GM18499 (cell line): ENCODE data around the gene NUP93.
A peak's percentile ranks its signal among the peaks of the same experiment; 100 is the strongest.

Experiments
- ATAC-seq: cut with Tn5 transposase; IDR thresholded peaks from one replicate; pipeline ENCODE4 v1.9.1; 2021; ENCODE audit warnings: moderate number of reproducible peaks; ENCODE audit not compliant: insufficient read depth, unreplicated experiment

The NUP93 gene

DNA sequence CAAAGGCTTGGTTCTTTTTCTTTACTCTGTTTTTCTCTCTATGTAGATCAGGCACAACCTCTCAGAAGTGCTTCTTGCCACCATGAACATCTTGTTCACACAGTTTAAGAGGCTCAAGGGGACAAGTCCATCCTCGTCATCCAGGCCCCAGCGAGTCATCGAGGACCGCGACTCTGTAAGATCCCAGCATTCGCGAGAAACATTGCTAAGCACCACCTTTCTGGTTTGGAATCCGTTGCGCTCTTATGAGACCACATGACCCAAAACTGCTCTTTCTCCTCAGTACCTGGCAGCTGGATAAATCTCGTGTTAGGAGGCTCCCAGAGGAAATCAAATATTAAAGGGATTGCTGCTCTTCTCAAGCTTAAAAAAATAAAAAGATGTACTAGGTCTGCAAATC is 111.7 kb downstream of the NUP93 start:
- no peak for ATAC-seq

DNA sequence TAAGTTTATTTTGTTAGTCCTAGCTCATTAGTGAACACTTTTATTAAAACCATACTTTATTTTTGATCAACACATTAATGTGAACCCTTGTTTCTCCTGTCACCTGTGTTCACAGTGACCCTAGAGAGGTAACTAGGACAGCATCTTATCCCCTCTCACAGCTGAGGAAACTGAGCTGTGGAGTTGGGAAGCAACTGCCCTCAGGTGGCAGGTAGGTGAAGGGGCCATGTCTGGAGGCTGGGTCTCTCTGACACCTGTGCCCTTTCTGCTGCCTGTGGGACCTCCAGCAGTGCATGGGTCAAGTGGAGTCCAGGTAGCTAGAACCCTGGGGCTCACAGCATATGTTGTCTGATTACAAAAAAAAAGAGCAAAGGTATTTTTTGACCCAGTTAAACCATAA is 112.2 kb downstream of the NUP93 start:
- ATAC-seq: no peak

DNA sequence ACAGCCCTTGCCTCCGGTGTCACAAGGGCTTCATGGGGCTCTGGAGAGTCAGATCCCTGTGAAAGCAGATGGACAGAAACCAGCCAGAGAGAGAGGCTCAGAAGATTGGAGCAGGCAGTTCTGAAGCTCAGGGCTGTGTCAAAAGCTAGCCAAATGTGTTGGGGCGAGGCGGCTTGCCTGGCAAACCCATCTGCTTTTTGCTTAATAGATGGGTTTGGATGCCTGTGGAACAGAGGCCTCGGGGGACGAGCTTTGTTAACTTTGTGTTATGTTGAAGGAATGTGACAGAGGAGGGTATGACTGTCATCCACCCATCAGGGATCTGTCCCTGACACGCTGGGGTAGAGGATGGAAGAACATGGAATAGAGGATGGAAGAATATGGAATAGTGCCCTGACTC is 114.1 kb downstream of the NUP93 start:
- no peak for ATAC-seq

DNA sequence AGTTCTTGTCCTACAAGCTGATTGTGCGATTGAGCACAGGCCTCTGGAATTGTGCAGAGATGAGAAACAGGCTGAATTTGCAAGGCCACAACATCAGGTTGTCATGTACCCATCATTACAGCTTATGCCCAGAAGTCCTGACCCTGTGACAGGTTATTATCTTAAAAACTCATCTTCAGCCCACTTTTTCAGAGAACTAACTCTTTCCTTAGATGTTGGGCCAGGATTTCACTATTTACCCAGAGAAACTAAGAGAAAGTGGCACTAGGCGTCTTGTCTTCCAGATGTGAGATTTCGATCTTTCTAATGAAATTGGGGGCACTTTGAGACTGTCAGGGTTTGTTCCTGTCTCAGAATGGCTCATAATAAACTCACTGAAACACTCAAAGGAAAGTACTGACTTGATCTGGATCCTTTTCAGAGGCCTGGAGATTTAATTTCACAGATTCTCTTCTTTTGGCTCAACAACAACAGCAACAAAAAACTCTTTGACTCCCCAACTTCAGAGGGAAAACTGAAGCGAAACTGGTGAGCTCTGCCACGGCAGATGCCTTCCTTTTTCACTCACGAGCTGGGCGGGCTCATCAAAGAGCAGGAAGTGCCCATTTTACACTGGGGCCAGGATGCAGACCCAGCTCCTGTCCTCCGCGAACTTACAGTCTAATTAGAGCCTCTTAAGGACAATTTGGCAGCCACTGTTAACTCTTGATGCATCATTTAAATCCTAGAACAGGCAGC is 117.4 kb downstream of the NUP93 start:
- ATAC-seq: no peak

DNA sequence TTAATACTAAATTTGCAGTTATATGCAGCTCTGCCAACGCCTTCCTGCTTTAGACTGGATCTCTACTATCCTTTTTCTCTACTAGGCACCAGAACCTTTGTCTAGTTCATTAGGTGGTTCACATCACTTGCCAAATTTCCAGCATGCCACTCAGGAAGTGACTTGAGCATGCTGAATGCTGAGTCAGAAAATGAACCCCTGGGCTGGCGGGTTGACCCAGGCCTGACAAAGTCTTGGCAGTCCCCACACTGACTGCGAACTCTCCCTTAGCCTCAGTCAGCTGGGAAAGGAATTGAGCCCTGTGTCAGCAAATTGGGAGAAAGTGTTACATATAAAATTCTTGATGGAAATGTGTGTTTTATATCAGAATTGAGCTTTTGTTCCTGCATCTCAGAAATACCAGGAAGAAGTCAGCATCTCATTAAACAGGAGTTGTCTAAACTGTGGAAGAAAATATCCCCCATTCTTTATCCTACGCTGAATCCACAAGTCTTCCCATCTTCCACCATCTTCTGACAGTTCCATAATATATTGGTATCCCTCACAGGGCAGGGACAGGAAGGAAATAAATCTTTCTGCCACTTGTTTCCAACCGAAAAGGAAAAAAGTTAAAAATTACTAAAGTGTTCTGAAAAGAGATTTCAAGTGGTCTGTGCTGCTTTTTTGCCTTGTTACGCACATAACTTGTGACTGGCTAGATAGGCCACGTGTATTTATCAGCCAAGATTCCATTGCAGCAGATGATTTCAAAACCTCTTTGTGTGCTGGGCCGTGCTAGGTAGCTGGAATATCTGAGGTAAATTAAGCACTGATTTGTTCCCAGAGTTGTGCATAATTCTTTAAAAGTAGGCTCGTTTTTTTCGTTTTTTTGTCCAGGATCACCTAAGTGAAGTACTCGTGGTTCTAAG is 118.4 kb downstream of the NUP93 start:
- no peak for ATAC-seq

DNA sequence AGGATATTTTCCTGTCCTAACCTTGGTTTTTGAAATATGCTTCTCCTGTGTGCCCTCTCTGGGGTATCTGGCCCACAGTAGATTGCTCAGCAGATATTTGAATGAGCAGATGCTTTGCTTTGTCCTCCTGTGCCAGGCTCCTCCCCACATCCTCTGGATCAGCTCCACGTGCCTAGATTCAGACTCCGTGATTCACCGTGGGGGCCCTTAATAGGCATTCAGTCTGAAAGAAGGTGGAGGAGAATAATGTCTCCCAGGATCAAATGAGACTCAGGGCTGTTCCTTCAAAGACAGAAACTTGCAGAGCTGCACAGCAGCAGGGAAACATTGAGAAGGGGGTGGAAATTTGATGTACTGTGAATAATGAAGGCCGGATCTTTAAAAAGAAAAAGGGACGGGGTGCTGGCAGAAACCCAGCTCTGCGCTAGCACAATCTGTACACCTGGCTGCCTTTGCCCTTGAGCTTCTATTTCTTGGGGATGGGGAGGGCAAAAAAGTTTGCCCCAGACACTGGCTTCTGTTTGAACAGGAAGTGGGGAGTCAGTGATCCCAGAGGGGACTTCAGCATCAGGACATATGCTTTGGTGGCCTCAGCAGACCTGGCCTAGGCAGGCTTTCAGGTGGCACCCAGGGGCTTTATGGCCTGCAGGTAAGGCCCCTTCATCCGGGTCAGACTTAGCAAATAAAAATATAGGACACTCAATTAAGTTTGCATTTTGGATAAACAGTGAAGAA is 119.2 kb downstream of the NUP93 start:
- ATAC-seq: no peak

DNA sequence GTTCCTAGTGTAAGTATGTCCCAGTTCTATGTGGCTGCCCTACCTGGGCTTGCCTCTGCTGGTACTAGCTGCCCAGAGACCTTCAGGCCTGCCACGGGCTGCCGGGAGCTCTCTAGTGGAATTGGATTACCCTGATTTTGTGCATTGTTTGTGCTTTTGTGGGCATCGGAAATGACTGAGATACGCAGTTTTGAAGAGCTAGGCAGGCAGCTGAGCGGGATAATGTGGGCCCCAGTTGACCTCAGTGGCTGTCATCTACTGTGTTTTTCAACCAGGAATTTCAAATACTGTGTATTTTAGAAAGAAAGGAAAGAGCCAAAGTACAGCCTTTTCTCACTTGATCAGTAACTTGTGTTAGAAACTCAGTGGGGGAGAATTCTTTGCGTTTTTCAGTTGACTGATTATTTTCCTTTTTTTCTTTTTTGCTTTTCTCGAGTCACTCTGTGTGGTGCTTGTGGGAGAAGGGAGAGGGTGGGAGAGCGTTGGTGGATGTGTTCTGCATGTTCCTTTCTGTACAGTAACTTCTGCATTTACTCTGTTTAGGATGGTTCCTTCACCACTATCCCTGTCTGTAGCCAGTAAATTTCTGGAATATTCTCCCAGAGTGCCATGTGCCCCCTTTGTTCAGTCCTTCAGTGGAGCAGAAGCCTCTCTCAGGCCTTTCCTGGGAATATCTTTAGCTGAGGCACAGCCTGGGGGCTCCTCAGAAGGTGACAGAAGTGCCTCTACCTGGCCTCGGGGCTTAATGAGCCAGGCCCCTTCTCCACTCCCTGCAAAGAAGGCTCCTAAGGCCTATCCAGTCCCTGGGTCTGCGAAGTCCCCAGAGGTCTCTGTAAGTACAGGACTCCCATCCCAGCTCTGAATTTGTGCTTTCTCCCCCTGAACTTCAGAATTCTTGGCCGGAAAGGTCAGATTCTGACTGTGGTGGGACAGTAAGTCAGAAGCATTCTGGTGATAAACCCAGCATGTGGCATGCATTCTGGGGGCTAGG is 120.1 kb downstream of the NUP93 start:
- no peak for ATAC-seq

DNA sequence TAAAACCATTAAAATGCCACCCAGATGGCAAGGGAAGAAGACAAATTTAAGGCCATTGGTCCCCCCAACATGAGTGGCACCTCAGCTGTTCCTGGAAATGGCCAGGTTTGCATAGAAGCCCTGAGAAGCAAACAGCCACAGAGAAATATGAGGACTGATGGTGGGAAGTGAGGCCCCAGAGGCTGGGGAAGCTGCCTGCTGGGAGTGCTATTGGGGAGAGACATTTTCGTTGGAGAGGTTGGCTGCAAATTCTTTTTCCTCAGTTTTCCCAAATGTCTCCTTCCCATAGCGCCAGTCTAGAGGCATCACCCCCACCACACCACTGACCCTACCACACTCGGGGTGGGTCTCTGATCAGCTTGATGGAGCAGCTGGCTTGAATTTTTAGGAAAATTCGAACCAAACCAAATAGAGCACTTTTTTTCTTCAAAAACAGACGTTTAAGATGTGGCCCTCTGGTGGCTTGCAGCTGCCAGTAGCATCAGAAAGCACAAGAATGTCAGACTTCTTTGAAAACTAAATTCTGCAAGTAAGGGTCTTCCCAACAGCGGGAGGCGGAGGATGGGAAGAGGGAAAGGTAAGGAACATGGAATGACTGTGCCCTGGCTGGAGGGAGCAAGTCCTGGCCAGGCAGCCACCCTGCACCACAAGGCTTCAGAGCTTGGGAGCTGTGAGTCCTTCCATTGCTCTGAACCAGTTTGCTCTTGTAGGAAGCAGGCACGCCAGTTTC is 121.9 kb downstream of the NUP93 start:
- no peak for ATAC-seq

DNA sequence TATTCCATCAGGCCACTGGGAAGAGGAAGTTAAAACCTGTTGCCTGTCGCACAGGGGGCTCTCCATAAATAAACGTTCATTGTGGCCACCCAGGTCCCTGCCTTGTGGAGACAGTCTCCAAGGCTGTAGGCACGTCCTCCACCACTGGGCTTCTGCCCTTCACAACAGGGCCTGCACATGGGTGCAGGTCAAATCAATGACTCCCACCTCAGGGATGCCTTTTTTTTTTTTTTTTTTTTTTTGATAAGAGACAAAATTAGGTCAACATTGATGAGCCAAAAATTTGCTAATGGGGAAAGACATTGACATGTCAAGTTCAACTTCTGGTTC is 122.4 kb downstream of the NUP93 start:
- ATAC-seq: no peak

DNA sequence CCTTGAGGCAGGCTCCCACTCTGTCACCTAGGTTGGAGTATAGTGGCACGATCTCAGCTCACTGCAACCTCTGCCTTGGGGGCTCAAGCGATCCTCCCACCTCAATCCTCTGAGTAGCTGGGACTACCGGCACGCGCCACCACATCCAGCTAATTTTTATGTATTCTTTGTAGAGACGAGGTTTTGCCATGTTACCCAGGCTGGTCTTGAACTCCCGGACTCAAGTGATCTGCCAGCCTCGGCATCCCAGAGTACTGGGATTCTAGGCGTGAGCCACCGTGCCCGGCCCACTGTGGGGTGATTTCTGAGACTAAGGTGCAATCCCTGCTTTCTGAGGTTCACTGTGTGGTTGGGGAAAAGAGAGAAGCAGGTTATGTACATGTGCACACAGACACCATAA is 123.0 kb downstream of the NUP93 start:
- ATAC-seq: no peak

DNA sequence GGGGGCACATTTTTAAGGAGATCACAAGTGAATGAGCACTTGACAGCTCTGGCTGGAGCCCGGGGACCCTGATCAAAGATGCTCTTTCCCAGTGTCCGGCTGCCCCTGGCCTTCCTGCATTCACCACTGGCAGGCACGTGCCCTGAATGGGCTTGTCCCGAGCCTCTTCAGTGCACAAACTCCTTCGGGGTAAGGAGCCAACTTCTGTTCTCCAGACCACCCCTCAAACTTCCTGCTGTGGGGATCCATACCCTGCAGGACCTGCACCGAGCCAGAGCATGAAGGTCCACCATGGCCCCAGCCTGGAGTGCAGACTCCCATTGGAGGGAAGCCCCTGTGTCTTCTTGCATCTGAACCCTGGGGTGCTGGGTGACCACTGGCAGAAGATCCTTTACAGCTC is 125.3 kb downstream of the NUP93 start:
- ATAC-seq: no peak

DNA sequence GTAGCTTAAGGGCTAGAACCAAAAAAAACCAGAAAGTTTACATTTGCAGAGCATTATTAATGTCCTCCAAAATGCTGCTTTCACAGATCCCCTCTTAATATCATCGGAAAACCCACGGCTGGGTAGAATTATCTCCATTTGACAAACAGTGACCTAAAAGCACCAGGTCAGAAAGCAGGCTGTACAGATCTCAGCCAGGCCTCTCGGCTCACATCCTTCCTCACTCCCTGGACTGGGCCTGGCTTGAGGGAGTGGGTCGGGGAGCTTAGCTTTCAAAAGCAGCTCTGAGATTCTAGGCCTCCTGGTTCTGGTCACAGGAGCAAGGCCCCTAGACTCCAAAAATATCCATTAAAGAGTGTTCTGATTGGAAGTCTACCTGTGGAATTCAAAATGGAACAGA is 126.0 kb downstream of the NUP93 start:
- no peak for ATAC-seq

DNA sequence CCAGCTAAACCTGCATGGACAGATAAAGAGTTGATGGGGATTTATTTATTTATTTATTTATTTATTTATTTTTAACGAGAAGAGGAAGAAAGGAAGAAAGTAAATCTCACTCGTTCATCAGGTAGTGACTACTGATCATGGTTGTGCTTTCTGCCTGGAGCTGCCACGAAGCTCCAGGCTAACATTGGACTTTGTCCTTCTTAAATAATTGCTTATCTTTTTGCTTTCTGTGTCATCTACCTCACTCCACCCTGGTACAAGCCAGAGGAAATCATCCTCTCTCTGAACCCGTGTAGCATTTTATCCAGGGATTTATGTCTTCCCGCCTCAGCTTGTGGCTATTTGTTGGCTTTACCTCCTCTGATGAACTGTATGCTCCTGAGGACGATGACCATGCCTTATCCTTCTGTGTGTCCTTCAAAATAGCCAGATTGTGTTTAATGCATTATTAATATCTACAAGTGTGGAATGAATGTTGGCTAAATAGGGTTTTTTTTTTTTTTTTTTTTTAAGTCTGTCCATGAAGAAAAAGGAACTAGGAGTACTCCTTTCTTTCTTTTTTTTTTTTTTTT is 127.0 kb downstream of the NUP93 start:
- ATAC-seq: no peak

DNA sequence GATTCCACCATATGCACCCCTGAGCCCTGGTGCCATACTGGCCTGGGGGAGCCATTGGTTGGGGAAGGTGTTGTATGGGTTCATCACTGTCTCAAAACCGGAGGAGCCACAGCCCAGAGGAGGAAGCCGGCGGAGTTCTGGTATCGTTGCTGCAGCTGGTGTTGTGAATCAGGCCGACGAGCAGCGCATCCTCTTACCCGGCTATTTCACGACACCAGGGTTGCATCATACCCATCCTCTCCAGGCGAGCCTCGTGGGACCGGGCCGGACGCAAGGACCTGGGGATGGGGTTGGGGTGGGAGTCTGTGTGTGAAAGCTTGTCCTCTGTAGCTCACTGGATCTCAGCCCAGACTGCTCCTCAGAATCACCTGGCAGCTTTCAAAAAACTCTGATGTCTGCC is 128.4 kb downstream of the NUP93 start:
- ATAC-seq: no peak

DNA sequence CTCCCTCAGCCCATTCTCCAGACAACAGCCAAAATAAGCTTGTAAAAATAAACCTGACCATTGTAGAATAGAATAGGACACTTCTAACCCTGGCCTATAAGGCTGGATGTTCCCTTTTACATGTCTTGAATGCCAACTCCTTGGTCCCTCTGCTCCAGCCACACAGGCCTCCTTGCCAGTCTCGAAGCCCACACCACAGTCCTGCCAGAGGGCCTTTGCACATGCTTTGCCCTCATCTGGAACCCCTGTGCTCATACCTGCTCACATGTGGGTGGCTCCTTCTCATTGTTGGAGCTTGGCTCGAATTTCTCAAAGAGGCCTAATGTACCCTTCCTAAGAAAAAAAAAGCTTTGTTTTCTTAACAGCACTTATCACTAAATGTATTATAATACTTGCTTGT is 129.7 kb downstream of the NUP93 start:
- no peak for ATAC-seq

DNA sequence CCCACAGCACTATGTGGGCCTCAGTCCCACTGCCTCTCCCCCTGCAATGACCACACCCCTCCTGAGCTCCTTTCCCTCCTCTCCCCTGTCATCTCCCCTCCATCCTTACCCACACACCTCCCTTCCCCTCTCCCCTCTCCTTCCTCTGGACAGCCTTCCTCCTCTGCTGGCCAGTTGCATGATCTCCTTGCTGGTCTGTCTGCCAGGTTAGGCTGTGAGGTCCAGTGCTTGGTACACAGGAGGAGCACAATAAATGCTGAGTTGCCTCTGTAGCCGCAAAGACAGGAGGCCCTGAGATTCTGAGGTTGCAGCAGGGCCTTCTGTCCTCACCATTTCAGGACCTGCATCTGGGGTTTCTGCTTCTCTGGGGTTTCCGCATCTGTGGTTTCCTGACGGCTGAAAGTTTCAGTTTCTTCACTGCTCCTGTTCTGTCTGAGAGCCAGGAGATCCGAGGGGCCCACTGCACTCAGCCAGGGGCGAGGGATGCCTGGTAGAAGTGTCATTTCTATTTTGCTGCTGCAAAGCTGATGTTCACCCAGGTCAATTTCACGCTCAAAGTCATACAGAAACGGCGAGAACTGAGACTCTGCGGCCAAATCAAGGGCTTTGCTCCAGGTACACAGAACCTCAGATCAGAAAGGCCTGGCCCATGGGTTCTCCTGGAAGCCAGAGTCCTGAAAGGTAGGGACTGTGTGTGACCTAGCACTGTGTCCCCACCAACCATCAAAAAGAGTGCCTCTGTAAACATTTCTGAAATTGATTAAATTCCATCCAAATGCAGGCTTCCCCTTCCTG is 130.5 kb downstream of the NUP93 start:
- peak; percentile 48 for ATAC-seq

DNA sequence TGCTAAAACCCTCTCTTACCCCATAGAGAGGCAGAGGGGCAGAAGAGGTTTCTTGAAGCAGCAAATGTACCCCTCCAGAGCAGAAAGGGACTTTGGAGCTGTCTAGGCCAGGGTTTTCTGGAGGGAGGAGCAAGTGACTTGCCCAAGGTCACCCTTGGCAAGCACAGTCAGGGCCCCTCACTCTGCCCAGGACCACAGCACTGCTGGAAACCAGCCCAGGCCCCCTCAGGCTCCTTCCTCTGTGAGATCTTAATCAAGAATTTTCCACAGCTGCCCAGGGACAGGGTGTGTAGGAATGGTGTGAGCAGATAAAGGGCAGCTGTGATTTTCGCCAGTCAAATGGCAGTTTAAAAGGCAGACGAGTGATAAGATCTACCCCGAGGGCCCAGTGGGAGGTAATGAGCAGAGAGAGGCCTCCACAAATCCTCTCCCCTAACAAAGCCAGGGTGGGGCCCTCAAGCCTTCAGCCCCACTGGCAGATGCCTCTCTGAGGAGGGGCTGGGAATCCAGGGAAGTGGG is 131.2 kb downstream of the NUP93 start:
- no peak for ATAC-seq

DNA sequence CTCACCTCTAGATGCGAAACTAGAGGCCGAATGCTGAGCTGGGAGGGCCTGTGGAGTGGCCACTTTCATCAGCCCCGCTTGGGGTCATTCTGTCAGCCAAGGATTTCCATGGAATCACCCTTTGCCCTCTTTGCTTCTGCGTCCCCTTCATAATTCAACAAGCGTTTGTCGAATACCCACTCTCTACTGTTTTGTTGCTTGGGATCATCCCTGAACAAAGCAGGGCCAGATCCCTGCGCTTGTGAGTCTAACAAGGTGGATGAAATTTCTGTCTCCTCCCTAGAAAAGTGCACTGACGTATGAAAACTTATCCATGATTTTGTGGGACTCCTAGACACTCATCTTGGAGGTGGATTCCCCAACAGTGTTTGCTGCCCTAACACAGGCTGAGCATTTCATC is 131.8 kb downstream of the NUP93 start:
- no peak for ATAC-seq
